IMR-90 (cell line): ENCODE measurements around the gene TCF7. TPM values are rescaled to one million over a fixed set of nuclear protein-coding genes. Genes with fewer than 3 reads are reported as not detected.
A peak's percentile ranks its signal among the peaks of the same experiment; 100 is the strongest.

Experiments
- ATAC-seq: fragments of 200-7000 bp; cut with Tn5 transposase; 2 replicates; pipeline ENCODE4 v1.9.1; 2020; ENCODE audit warnings: low read depth, mild to moderate bottlenecking, moderate library complexity
- BruUV-seq: library from RNA; stranded (reverse); fragments of 400-500 nt; replicated peaks from 2 replicates; lab custom pipeline; 2021; lab: Mats Ljungman, UMichigan
- CTCF ChIA-PET: fragments of 300-600 bp; formaldehyde crosslinking; extraction: SDS; loops from one replicate; lab custom pipeline; 2021; ENCODE audit warnings: antibody characterized with exemption; lab: Yijun Ruan, JAX
- POLR2A ChIA-PET: fragments of 300-600 bp; sonication (Branson Sonifier 250); formaldehyde crosslinking; loops from one replicate; lab custom pipeline; 2022; ENCODE audit warnings: antibody characterized with exemption; ENCODE audit not compliant: unreplicated experiment; lab: Charles Lee
- DNase-seq: peaks from one replicate; pipeline ENCODE4 v3.0.0; 2013
- H2AFZ ChIP-seq: replicated peaks from 2 replicates; pipeline ENCODE3; 2013; ENCODE audit warnings: low read length, mild to moderate bottlenecking; ENCODE audit not compliant: poor library complexity
- H2AK5ac ChIP-seq: 2 replicates; pipeline ENCODE4 v1.6.1; 2013; ENCODE audit warnings: low read depth, low read length, inconsistent platforms
- H2AK9ac ChIP-seq: replicated peaks from 2 replicates; pipeline ENCODE3; 2013; ENCODE audit warnings: mild to moderate bottlenecking, low read depth, low read length, moderate library complexity; ENCODE audit not compliant: poor library complexity
- H2BK120ac ChIP-seq: 2 replicates; pipeline ENCODE4 v1.6.1; 2013; ENCODE audit warnings: low read depth, low read length, inconsistent platforms
- H2BK15ac ChIP-seq: 3 replicates; pipeline ENCODE4 v1.6.1; 2013; ENCODE audit warnings: low read depth, low read length, inconsistent platforms
- H2BK20ac ChIP-seq: 2 replicates; pipeline ENCODE4 v1.6.1; 2013; ENCODE audit warnings: low read depth, mild to moderate bottlenecking, inconsistent platforms, low read length, moderate library complexity
- H2BK5ac ChIP-seq: 2 replicates; pipeline ENCODE4 v1.6.1; 2013; ENCODE audit warnings: mild to moderate bottlenecking, low read depth, low read length, inconsistent platforms; ENCODE audit not compliant: poor library complexity, severe bottlenecking
- H3K14ac ChIP-seq: replicated peaks from 2 replicates; pipeline ENCODE4 v1.6.1; 2013; ENCODE audit warnings: low read depth, low read length, inconsistent platforms
- H3K18ac ChIP-seq: 2 replicates; pipeline ENCODE4 v1.6.1; 2013; ENCODE audit warnings: low read depth, low read length, control low read depth
- H3K23ac ChIP-seq: 2 replicates; pipeline ENCODE4 v1.6.1; 2013; ENCODE audit warnings: low read depth, low read length, inconsistent platforms
- H3K27ac ChIP-seq: 2 replicates; pipeline ENCODE4 v1.5.1; 2013; ENCODE audit warnings: mild to moderate bottlenecking, control low read depth, low read length; ENCODE audit not compliant: insufficient read depth
- H3K27me3 ChIP-seq: 2 replicates; pipeline ENCODE4 v1.6.1; 2013; ENCODE audit warnings: low read length; ENCODE audit not compliant: control insufficient read depth, insufficient read depth
- H3K36me3 ChIP-seq: 2 replicates; pipeline ENCODE4 v1.6.1; 2013; ENCODE audit warnings: low read length, mixed read lengths; ENCODE audit not compliant: control insufficient read depth, insufficient read depth
- H3K4ac ChIP-seq: 2 replicates; pipeline ENCODE4 v1.6.1; 2013; ENCODE audit warnings: low read depth, low read length, inconsistent platforms
- H3K4me1 ChIP-seq: 2 replicates; pipeline ENCODE4 v1.6.1; 2013; ENCODE audit warnings: low read length, mixed read lengths; ENCODE audit not compliant: control insufficient read depth, insufficient read depth
- H3K4me2 ChIP-seq: 2 replicates; pipeline ENCODE4 v1.6.1; 2013; ENCODE audit warnings: low read depth, mild to moderate bottlenecking, control low read depth, low read length, moderate library complexity
- H3K4me3 ChIP-seq: 2 replicates; pipeline ENCODE4 v1.5.1; 2013; ENCODE audit warnings: low read depth, mild to moderate bottlenecking, control low read depth, low read length, moderate library complexity; ENCODE audit not compliant: insufficient read depth
- H3K56ac ChIP-seq: 2 replicates; pipeline ENCODE4 v1.6.1; 2013; ENCODE audit warnings: low read length, inconsistent platforms; ENCODE audit not compliant: insufficient read depth; ENCODE audit errors: extremely low read depth
- H3K79me1 ChIP-seq, 2 experiments: 2 replicates each; pipeline ENCODE4 v1.6.1; 2013; ENCODE audit warnings: low read length in 2 of 2, inconsistent platforms in 1 of 2, low read depth in 1 of 2
- H3K9ac ChIP-seq: 2 replicates; pipeline ENCODE4 v1.6.1; 2013; ENCODE audit warnings: low read depth, low read length, control low read depth
- H3K9me1 ChIP-seq: 2 replicates; pipeline ENCODE4 v1.6.1; 2013; ENCODE audit warnings: low read length, inconsistent platforms; ENCODE audit not compliant: insufficient read depth
- H3K9me3 ChIP-seq: 2 replicates; pipeline ENCODE4 v1.6.1; 2013; ENCODE audit warnings: low read length; ENCODE audit not compliant: control insufficient read depth, insufficient read depth
- H4K20me1 ChIP-seq: 2 replicates; pipeline ENCODE4 v1.6.1; 2013; ENCODE audit warnings: low read length, inconsistent platforms; ENCODE audit not compliant: insufficient read depth
- H4K5ac ChIP-seq: 2 replicates; pipeline ENCODE4 v1.6.1; 2013; ENCODE audit warnings: mild to moderate bottlenecking, low read depth, low read length, control low read depth
- H4K8ac ChIP-seq, 2 experiments: 2 replicates each; pipeline ENCODE4 v1.6.1; 2013; ENCODE audit warnings: low read depth in 2 of 2, low read length in 2 of 2, control low read depth in 1 of 2, inconsistent platforms in 1 of 2
- H4K91ac ChIP-seq: 2 replicates; pipeline ENCODE4 v1.6.1; 2013; ENCODE audit warnings: low read depth, low read length, inconsistent platforms; ENCODE audit not compliant: insufficient read depth
- CEBPB ChIP-seq: IDR thresholded peaks from 2 replicates; pipeline ENCODE4 v1.6.1; 2012; ENCODE audit warnings: low read depth, low read length, improper control_type of control experiment
- SMC3 ChIP-seq: fragments of 150-350 bp; IDR thresholded peaks from 2 replicates; pipeline ENCODE4 v1.6.1; 2016; ENCODE audit warnings: low read depth, mild to moderate bottlenecking, antibody characterized with exemption, low read length, moderate library complexity
- WGBS, 2 experiments: methylation state at CpG; one replicate each; pipeline versions ENCODE4 v1.1.5 to v1.1.7; 2013; ENCODE audit warnings: missing lambda C conversion rate in 2 of 2; ENCODE audit not compliant: insufficient read length in 1 of 2; ENCODE audit errors: extremely low coverage in 2 of 2; 5-methylcytosine and 5-hydroxymethylcytosine counted together
- dilution Hi-C: fragments of 300-500 bp; cut with HindIII; formaldehyde crosslinking; loops from one replicate; pipeline ENCODE4 v1.14.3; 2018; ENCODE audit warnings: low sequenced_read_pairs; ENCODE audit not compliant: unreplicated experiment
- in situ Hi-C: fragments of 300-500 bp; cut with MboI; formaldehyde crosslinking; loops from 3 replicates; pipeline ENCODE4 v1.14.3; 2019; ENCODE audit warnings: low sequenced_read_pairs, inconsistent platforms, mixed read lengths
- intact Hi-C: fragments of 100-400 bp; cut with micrococcal nuclease; formaldehyde crosslinking; loops from 2 replicates; pipeline ENCODE4 v1.10.0; 2022
- polyA plus RNA-seq, 3 experiments: library from polyadenylated mRNA; depleted of rRNA; stranded (reverse); fragments of >200 nt; gene quantifications; 2 replicates each; pipeline ENCODE4 v1.2.3, GENCODE V29; 2012; ENCODE audit warnings: low replicate concordance in 1 of 3
- total RNA-seq: library from RNA; depleted of rRNA; stranded (reverse); fragments of >200 nt; gene quantifications from 2 replicates; pipeline ENCODE4 v1.2.3, GENCODE V29; 2012

TCF7 gene
- total and polyA plus RNA-seq, 2 of the 4 experiments (the other 2 are of a cell fraction), result 1.3 to 3.4 TPM

GRCh38 chr5:134153657-134154056, 39.2 kb downstream of the TCF7 start:
- Histone ChIP-seq H4K8ac (no peak overlapping the region), H3K9me1 (peaks cover 17% of the 10 kb centered on the region), H2BK5ac (no peak overlapping the region), H3K4me1 (peaks cover 6% of the 10 kb centered on the region; the same call in 1 of the 2 replicates), H3K4ac (no peak overlapping the region), H4K20me1 (peaks cover 31% of the 10 kb centered on the region), H3K4me3 (no peak overlapping the region), H3K56ac (no peak overlapping the region), H2AK9ac (no peak overlapping the region), H3K18ac (no peak overlapping the region), H3K4me2 (no peak overlapping the region), H2BK15ac (no peak overlapping the region), H2BK120ac (no peak overlapping the region), H3K23ac (no peak overlapping the region), H3K79me1 (peaks cover 26 to 65% of the 10 kb centered on the region in 2 experiments), H3K27ac (no peak overlapping the region), H3K14ac (no peak overlapping the region), H4K5ac (no peak overlapping the region), H3K36me3 (peaks cover 31% of the 10 kb centered on the region), H4K91ac (no peak overlapping the region), H2AFZ (no peak overlapping the region), H3K9me3 (no peaks in the 10 kb centered on the region), H3K9ac (no peak overlapping the region), H2BK20ac (no peak overlapping the region), H3K27me3 (no peaks in the 10 kb centered on the region), H2AK5ac (no peak overlapping the region)
- in situ Hi-C loops, result no loop called here
- intact Hi-C loops, result no loop called here
- no CpG with 5 or more reads among the region's 1 CpG for WGBS, 2 experiments
- dilution Hi-C loops, result no loop called here
- no TSS peak for BruUV-seq
- DNase-seq (peak; percentile 38), ATAC-seq (0 out of 2 replicates have a peak, but pooled peaks have one; percentile 13)
- POLR2A ChIA-PET, result no interaction called here
- CTCF ChIA-PET, result interaction anchor here (0.6 to 1.9 kb wide), 3 partner anchors 8 to 24 kb away, joined by 3 to 5 read pairs (median 3); no protein-coding TSS in a partner anchor
- peak; percentile 32; the same call in 1 of the 2 replicates for TF ChIP-seq CEBPB
- TF ChIP-seq SMC3, result no peak
